HG03066 (cell line): ENCODE data around the gene CMIP.
"Not testable (repeated sequence)": the region's sequence is repeated elsewhere in the genome, so short reads cannot be mapped to it uniquely, and the experiment has no call there.

Experiments
- ATAC-seq: cut with Tn5 transposase; IDR thresholded peaks from one replicate; pipeline ENCODE4 v1.9.1; 2021; ENCODE audit warnings: low read depth; ENCODE audit not compliant: unreplicated experiment

CMIP gene

GRCh38 chr16:81575307-81575706 lies 130.7 kb downstream of the CMIP start:
- no peak for ATAC-seq

GRCh38 chr16:81575834-81576233 lies 131.2 kb downstream of the CMIP start:
- no peak for ATAC-seq

GRCh38 chr16:81576696-81577095 lies 132.1 kb downstream of the CMIP start:
- no peak for ATAC-seq

- not testable (repeated sequence) for ATAC-seq
These were observed 132.7 kb downstream of the CMIP start for GRCh38 chr16:81577272-81577671.

GRCh38 chr16:81578076-81578475 lies 133.5 kb downstream of the CMIP start:
- ATAC-seq: no peak

- ATAC-seq: no peak
These were observed 134.2 kb downstream of the CMIP start for GRCh38 chr16:81578636-81579413.

- no peak for ATAC-seq
These were observed 136.5 kb downstream of the CMIP start for GRCh38 chr16:81581107-81581506.

- ATAC-seq: no peak
These were observed 138.2 kb downstream of the CMIP start for GRCh38 chr16:81582655-81583441.

- no peak for ATAC-seq
These were observed 139.5 kb downstream of the CMIP start for GRCh38 chr16:81583893-81584631.

- no peak for ATAC-seq
These were observed 141.2 kb downstream of the CMIP start for GRCh38 chr16:81585785-81586184.

- no peak for ATAC-seq
These were observed 141.8 kb downstream of the CMIP start for GRCh38 chr16:81586417-81586816.

- ATAC-seq: no peak
These were observed 142.5 kb downstream of the CMIP start for GRCh38 chr16:81586977-81587625.

- ATAC-seq: no peak
These were observed 143.1 kb downstream of the CMIP start for GRCh38 chr16:81587626-81588160.

GRCh38 chr16:81588326-81589081 lies 143.9 kb downstream of the CMIP start:
- ATAC-seq: no peak

GRCh38 chr16:81589975-81590650 lies 145.5 kb downstream of the CMIP start:
- ATAC-seq: no peak

GRCh38 chr16:81590714-81591544 lies 146.3 kb downstream of the CMIP start:
- no peak for ATAC-seq

GRCh38 chr16:81591545-81591870 lies 146.9 kb downstream of the CMIP start:
- ATAC-seq: no peak

- ATAC-seq: no peak
These were observed 147.8 kb downstream of the CMIP start for GRCh38 chr16:81592353-81592866.
